Stimulated activated naive B cell treated with anti-CD40 and anti-IgM and Interleukin-4, amounts not matched to agents 10 μg/mL and 1 μg/mL and 100 μg/mL, for 72 hours (primary cell): ENCODE results near the gene CLPSL2.

Experiments
- ATAC-seq, 2 donors: fragments of 150-1000 bp; cut with Tn5 transposase; replicated peaks; 2 replicates each; pipeline ENCODE4 v1.10.0; 2021; ENCODE audit warnings: moderate library complexity in 1 of 2
- DNase-seq: peaks from one replicate; pipeline ENCODE4 v3.0.0; 2021
- H3K27ac Mint-ChIP-seq: one replicate; pipeline ENCODE4 v1.8.0; 2022; ENCODE audit warnings: mild to moderate bottlenecking, mixed read lengths
- H3K27me3 Mint-ChIP-seq, 2 donors: one replicate each; pipeline ENCODE4 v1.8.0; 2022; ENCODE audit warnings: mixed read lengths in 2 of 2
- H3K36me3 Mint-ChIP-seq, 2 donors: one replicate each; pipeline ENCODE4 v1.8.0; 2022; ENCODE audit warnings: mixed read lengths in 2 of 2, mild to moderate bottlenecking in 1 of 2
- H3K4me1 Mint-ChIP-seq, 2 donors: one replicate each; pipeline ENCODE4 v1.8.0; 2022; ENCODE audit warnings: mixed read lengths in 2 of 2, mild to moderate bottlenecking in 1 of 2
- H3K4me3 Mint-ChIP-seq, 2 donors: one replicate each; pipeline ENCODE4 v1.8.0; 2022; ENCODE audit warnings: mild to moderate bottlenecking in 2 of 2, mixed read lengths in 2 of 2, moderate library complexity in 1 of 2
- H3K9me3 Mint-ChIP-seq, 2 donors: one replicate each; pipeline ENCODE4 v1.8.0; 2022; ENCODE audit warnings: mixed read lengths in 2 of 2, mild to moderate bottlenecking in 1 of 2

CLPSL2 gene

GRCh38 chr6:35736982-35737412, 39.4 kb upstream of the CLPSL2 start, which contains the start of gene ARMC12:
Gene ARMC12 (plus strand): TSS chr6:35737032. CDS start chr6:35737109, 77 bp downstream.
- H3K4me3 Mint-ChIP-seq = no peak within 1 kb of the TSS

DNA sequence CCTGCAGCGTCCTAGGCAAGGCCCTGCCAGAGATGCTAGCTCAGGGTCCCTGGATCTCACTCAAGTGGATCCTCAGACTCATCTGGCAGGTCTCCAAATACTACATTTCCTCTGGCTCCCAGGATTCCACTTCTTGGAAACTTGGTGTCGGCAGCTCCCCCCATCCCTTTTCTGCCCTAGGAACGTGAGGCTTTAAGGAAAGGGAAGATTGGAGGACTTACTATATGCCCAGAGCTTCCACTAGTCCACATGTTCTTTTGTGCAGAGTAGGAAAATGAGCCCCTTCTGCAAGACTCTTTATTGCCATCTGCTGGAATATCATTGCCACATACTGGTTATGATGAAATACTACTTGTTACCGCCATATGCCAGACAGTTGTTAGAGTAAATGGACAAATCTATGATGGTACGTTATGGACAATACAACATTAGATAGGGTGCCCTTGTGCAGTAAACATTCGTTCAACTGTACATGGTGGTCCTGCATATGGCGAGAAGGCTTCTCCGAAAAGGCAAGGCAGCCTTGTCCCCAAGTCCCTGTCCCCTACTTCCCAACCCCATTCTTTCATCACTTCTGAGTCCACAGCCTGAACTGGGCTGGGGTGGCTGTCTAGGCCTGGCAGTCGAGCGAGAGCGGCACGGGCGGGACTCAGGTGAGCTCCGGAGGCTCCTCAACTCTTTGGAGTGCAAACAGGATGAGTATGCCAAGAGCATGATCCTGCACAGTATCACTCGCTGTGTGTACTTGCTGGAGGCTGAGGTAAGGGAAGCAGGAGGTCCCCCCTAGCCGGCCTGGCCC, 38.8 kb upstream of the CLPSL2 start:
- H3K4me1 Mint-ChIP-seq = peaks cover 14 to 25% of the 10 kb centered on the region in 2 donors
- no peaks in the 10 kb centered on the region for H3K9me3 Mint-ChIP-seq
- H3K27me3 Mint-ChIP-seq = peaks cover 0 to under 1% of the 10 kb centered on the region in 2 donors
- H3K4me3 Mint-ChIP-seq = no peak overlapping the region
- ATAC-seq (peak; percentile 80 to 81), DNase-seq (no peak)
- no peak overlapping the region for H3K27ac Mint-ChIP-seq
- H3K36me3 Mint-ChIP-seq = no peaks in the 10 kb centered on the region

More at GRCh38 chr6:35736982-35737412, 39.4 kb upstream of the CLPSL2 start, which contains the start of gene ARMC12:
- peaks cover 19 to 29% of the 10 kb centered on the region in 2 donors for H3K4me1 Mint-ChIP-seq
- no peaks in the 10 kb centered on the region for H3K36me3 Mint-ChIP-seq
- DNase-seq (no peak), ATAC-seq (no peak)
- H3K9me3 Mint-ChIP-seq = no peaks in the 10 kb centered on the region
- H3K27me3 Mint-ChIP-seq = no peaks in the 10 kb centered on the region
- no peak within 1 kb of the TSS for H3K27ac Mint-ChIP-seq

DNA sequence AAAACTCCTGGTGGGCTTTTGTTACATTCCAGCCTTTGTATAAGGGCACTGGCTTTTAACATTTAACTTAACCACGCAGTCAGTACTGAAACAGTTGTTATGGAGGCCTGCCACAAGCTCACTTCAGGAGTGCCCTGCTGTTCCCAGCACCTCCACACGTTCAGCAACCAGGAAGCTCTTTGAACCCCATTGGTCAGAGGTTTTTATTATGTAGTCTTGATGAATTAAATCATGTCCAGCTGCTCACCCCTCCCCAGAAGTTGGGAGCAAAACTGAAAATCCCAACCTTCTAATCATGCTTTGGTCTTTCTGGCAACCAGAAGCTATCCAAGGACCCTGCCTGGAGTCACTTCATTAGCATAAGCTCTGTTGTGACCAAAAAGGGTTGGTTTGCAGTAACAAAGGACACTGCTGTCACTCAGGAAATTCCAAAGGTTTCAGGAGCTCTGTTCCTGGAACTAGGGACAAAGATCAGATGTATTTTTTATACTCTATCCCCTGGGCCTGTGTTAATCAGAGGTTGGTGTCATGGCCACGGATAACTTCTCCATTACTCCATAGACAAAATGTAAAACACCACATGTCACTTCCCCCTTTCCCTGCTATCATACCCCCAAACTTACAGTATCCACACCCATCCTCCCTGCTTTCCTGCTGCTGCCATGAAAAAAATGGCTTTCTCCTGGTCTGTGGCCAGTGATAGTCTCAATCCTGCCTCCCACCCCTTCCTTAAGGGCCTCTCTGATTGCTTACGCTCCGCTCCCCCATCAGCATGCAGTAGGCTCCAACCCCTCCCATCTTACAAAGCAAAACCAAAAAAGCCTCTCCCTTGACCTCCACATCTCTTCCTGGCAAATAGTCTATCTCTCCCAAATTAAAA, 36.5 kb upstream of the CLPSL2 start:
- H3K27ac Mint-ChIP-seq = no peak overlapping the region
- DNase-seq = no peak
- H3K4me1 Mint-ChIP-seq = peaks cover 9 to 18% of the 10 kb centered on the region in 2 donors
- no peak overlapping the region for H3K4me3 Mint-ChIP-seq
- H3K9me3 Mint-ChIP-seq = no peaks in the 10 kb centered on the region
- H3K36me3 Mint-ChIP-seq = no peaks in the 10 kb centered on the region
- no peak for ATAC-seq
- peaks cover 0 to 5% of the 10 kb centered on the region in 2 donors for H3K27me3 Mint-ChIP-seq

GRCh38 chr6:35742842-35743241, 33.6 kb upstream of the CLPSL2 start:
- Mint-ChIP-seq H3K4me1 (no peaks in the 10 kb centered on the region), H3K27me3 (peaks cover 0 to 5% of the 10 kb centered on the region in 2 donors), H3K4me3 (no peak overlapping the region), H3K36me3 (no peaks in the 10 kb centered on the region), H3K27ac (no peak overlapping the region), H3K9me3 (peaks cover 0 to 1% of the 10 kb centered on the region in 2 donors)
- no peak for DNase-seq
- ATAC-seq = no peak

DNA sequence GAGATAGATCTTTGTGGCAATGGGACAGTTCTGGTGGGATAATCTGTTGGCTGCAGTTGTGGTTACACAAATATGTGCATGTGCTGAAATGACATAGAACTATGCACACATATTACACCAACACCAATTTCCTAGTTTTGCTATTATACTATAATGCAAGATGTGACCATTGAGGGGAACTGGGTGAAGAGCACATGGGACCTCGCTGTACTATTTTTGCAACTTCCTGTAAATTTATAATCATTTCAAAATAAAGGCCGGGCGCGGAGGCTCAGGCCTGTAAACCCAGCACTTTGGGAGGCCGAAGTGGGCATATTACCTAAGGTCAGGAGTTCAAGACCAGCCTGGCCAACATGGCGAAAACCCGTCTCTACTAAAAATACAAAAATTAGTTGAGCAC, 30.9 kb upstream of the CLPSL2 start:
- DNase-seq (no peak), ATAC-seq (no peak)
- no peak overlapping the region for H3K27ac Mint-ChIP-seq
- no peaks in the 10 kb centered on the region for H3K4me1 Mint-ChIP-seq
- H3K9me3 Mint-ChIP-seq = peaks cover 0 to 4% of the 10 kb centered on the region in 2 donors
- H3K36me3 Mint-ChIP-seq = peaks cover 0 to 1% of the 10 kb centered on the region in 2 donors
- no peak overlapping the region for H3K4me3 Mint-ChIP-seq
- H3K27me3 Mint-ChIP-seq = peaks cover 0 to 5% of the 10 kb centered on the region in 2 donors

DNA sequence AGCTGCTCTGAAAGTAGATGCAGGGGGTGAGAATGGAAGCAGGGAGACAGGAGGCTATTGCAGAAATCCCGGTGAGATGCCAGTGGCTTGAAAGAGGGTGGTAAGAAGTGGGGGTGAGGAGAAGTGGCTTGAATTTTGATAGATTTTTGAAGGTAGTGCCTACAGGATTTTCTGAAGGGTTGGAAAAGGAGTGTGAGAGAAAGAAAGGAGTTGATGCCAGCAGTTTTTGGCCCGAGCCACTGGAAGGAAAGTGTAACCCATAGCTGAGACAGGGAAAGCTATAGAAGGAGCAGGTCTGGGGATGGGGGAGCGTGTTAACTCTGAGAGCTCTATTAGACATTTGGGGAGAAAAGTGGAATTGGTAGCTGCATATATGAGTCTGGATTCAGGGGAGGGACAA, 29.9 kb upstream of the CLPSL2 start:
- no peak overlapping the region for H3K4me3 Mint-ChIP-seq
- DNase-seq = no peak
- H3K36me3 Mint-ChIP-seq = peaks cover 0 to 1% of the 10 kb centered on the region in 2 donors
- H3K4me1 Mint-ChIP-seq = no peaks in the 10 kb centered on the region
- no peak overlapping the region for H3K27ac Mint-ChIP-seq
- H3K27me3 Mint-ChIP-seq = peaks cover 0 to 5% of the 10 kb centered on the region in 2 donors
- no peak for ATAC-seq
- H3K9me3 Mint-ChIP-seq = peaks cover 0 to 4% of the 10 kb centered on the region in 2 donors

- Mint-ChIP-seq H3K36me3 (peaks cover 0 to 1% of the 10 kb centered on the region in 2 donors), H3K4me3 (no peak overlapping the region), H3K27ac (no peak overlapping the region), H3K27me3 (peaks cover 2 to 4% of the 10 kb centered on the region in 2 donors), H3K4me1 (no peaks in the 10 kb centered on the region), H3K9me3 (peaks cover 0 to 4% of the 10 kb centered on the region in 2 donors)
- ATAC-seq = no peak
- DNase-seq = no peak
Observed at GRCh38 chr6:35747877-35748276, 28.5 kb upstream of the CLPSL2 start.

GRCh38 chr6:35750557-35750956, 25.8 kb upstream of the CLPSL2 start:
- no peak for ATAC-seq
- Mint-ChIP-seq H3K4me3 (no peak overlapping the region), H3K9me3 (peaks cover 0 to 4% of the 10 kb centered on the region in 2 donors), H3K27ac (no peak overlapping the region), H3K4me1 (no peaks in the 10 kb centered on the region), H3K36me3 (peaks cover 0 to 1% of the 10 kb centered on the region in 2 donors), H3K27me3 (peaks cover 0 to 4% of the 10 kb centered on the region in 2 donors)
- DNase-seq = no peak

DNA sequence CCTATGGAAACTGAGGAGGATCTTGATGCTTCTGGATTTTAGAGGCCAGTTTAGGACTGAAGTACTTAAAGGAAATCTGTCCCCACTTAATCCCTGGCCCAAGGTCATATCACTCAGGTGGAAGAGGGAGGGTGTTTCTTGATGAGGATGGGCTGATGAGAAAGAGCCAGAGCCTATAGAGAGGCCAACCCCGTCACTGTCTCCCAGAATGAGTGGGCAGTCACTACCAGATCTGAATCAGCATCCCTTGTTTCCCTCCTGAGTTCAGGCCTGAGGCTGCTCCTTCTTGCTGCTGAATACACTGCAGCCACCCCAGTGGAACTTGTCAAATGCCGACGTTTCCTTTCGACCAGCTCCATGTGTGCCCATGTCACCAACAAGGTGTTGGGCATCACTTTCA, 24.8 kb upstream of the CLPSL2 start:
- Mint-ChIP-seq H3K36me3 (peaks cover 0 to 1% of the 10 kb centered on the region in 2 donors), H3K4me1 (no peaks in the 10 kb centered on the region), H3K4me3 (no peak overlapping the region), H3K9me3 (peaks cover 0 to 4% of the 10 kb centered on the region in 2 donors), H3K27me3 (peaks cover 0 to 4% of the 10 kb centered on the region in 2 donors), H3K27ac (no peak overlapping the region)
- no peak for DNase-seq
- peak in 1 of 2 donors; percentile 36 for ATAC-seq

DNA sequence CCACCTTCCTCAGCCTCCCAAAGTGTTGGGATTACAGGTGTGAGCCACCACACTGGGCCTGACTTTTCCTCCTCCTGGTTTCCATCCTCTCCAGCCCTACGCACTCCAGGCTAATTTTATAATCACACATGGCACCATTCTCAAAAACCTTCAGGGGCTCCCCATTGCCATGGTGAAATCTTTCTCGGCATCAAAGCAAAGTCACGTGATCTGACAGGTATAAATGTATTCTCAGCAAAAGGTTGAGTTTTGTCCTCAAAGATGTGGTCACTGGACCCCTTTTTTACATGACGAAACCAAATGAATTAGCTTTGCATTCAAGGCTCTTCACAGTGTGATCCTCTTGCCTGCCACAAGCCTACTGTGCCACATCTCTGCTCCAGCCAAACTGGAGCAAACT, 24.1 kb upstream of the CLPSL2 start:
- Mint-ChIP-seq H3K36me3 (peaks cover 0 to 1% of the 10 kb centered on the region in 2 donors), H3K4me3 (no peak overlapping the region), H3K27me3 (peaks cover 0 to 4% of the 10 kb centered on the region in 2 donors), H3K27ac (no peak overlapping the region), H3K4me1 (peaks cover under 1% of the 10 kb centered on the region in 2 donors), H3K9me3 (peaks cover 0 to 4% of the 10 kb centered on the region in 2 donors)
- DNase-seq (no peak), ATAC-seq (no peak)

DNA sequence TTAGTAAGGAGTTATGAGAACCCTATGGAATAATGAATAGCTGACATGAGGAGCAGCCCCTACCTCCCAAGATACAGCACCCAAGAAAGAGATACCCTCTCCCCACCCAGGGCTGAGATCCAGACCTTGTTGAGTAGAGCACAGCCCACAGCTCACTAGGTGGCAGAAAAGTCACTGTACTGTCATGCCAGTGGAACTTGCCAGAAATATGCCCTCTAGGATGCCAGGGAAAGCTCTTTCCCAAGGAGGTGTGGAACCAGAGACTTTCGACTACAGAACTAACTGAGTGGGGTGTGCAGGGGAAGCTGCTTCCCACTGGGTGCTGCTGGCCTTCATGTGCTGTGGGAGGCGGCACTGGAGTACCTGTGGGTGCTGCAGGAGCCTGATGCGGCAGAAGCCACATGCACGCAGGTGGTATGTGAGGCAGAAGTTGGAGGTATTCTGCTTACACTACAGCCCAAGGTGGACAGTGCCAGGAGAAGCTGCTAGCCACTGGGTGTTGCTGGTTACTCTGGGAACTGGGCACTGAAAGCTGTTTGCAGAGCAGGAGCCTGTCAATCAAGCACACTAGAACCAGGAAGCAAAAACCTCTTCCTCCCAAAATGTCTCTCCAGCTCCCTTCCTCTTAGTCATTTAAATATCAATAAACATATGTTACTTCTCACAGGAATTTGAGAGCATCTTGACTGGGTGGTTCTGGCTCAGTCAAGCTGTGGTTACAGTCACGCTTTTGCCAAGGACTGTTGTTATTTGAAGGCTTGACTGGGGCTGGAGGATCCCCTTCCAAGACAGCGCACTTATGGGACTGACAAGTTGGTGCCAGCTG, 21.7 kb upstream of the CLPSL2 start:
- H3K27me3 Mint-ChIP-seq = peaks cover 0 to 4% of the 10 kb centered on the region in 2 donors
- no peak overlapping the region for H3K27ac Mint-ChIP-seq
- peaks cover 16 to 23% of the 10 kb centered on the region in 2 donors for H3K4me1 Mint-ChIP-seq
- DNase-seq (no peak), ATAC-seq (no peak)
- no peaks in the 10 kb centered on the region for H3K36me3 Mint-ChIP-seq
- H3K9me3 Mint-ChIP-seq = no peaks in the 10 kb centered on the region
- no peak overlapping the region for H3K4me3 Mint-ChIP-seq

DNA sequence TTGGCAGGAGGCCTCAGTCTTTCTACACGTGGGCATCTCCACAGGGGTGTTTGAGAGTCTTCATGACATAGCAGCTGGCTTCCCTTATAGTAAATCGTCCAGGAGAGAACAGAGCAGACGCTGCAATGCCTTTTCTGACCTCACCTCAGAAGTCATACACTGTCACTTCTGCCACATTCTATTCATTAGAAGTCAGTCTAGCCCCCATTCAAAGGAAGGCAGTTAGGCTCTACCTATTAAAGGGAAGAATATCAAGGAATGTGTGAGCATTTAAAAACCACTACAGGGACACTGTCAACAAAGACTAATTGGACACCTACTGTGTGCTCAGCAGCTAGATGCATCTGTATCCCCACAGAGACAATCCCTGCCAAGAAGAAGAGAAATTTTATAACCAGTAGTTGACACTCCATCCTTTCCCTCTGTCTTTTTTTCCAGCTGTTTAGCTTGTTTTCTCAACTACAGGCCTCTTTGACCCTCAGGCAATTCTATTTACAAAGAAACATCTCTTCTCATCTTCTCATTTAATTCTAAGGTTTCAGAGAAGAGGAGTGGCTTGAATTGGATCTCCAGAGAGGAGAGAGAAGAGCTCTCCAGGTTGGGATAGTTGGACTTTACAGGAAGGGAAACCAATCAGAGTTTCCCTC, 21.0 kb upstream of the CLPSL2 start:
- Mint-ChIP-seq H3K36me3 (peaks cover 5% of the 10 kb centered on the region in 2 donors), H3K27me3 (peaks cover 6 to 9% of the 10 kb centered on the region in 2 donors), H3K4me1 (peaks cover 20 to 23% of the 10 kb centered on the region in 2 donors), H3K4me3 (no peak overlapping the region), H3K9me3 (peaks cover 0 to 5% of the 10 kb centered on the region in 2 donors), H3K27ac (no peak overlapping the region)
- ATAC-seq = no peak
- no peak for DNase-seq

DNA sequence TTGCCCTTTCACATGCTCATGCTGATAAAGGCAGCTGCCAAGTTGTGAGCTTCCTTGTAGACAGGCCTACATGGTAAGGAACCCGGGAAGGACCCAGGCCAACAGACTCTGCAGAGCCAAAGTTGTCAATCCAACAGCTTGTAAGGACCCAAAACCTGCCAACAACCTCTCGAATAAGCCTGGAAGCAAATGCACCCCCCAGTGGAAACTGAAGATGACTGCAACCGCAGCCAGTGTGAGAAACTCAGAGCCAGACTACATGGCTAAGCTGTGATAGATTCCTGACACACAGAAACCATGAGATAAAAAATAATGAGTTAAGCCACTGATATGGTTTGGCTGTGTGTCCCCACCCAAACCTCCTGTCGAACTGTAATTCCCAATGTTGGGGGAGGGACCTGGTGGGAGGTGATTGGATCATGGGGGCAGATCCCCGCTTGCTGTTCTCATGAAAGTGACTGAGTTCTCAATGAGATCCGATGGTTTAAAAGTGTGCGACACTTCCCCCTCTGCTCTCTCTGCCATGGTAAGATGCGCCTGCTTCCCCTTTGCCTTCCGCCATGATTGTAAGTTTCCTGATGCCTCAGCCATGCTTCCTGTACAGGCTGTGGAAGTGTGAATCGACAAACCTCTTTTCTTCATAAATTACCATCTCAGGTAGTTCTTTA, 18.8 kb upstream of the CLPSL2 start:
- Mint-ChIP-seq H3K4me3 (no peak overlapping the region), H3K9me3 (peaks cover 0 to 8% of the 10 kb centered on the region in 2 donors), H3K27me3 (peaks cover 17 to 25% of the 10 kb centered on the region in 2 donors), H3K27ac (no peak overlapping the region), H3K4me1 (peaks cover 21 to 23% of the 10 kb centered on the region in 2 donors), H3K36me3 (peaks cover 6 to 8% of the 10 kb centered on the region in 2 donors)
- DNase-seq (no peak), ATAC-seq (peak in 1 of 2 donors; percentile 38)
